Heart left ventricle (tissue), 16 donors: ENCODE measurements around the gene LRP1B. TPM values are rescaled to one million over a fixed set of nuclear protein-coding genes. Genes with fewer than 3 reads are reported as not detected.

ENCODE experiments used
- ATAC-seq, 4 donors: fragments of 200-7000 bp; cut with Tn5 transposase; one replicate each; pipeline ENCODE4 v1.9.1; 2020 to 2022; ENCODE audit warnings: moderate library complexity in 4 of 4, mild to moderate bottlenecking in 3 of 4, moderate number of reproducible peaks in 1 of 4
- DNase-seq, 5 donors: peaks; one replicate each; pipeline ENCODE4 v3.0.0-alpha.2; 2020
- H3K27ac ChIP-seq, 12 donors: fragments of 200-600 bp; sonication (generic) in 4 of 12; one replicate each; pipeline versions ENCODE4 v1.5.0 to v1.8.0; 2016 to 2022; ENCODE audit warnings: mild to moderate bottlenecking in 2 of 12
- H3K27me3 ChIP-seq, 9 donors: fragments of 200-600 bp; sonication (generic) in 2 of 9; one replicate each; pipeline versions ENCODE4 v1.5.1 to v1.8.0; 2016 to 2022; ENCODE audit warnings: mild to moderate bottlenecking in 3 of 9
- H3K36me3 ChIP-seq, 9 donors: fragments of 200-600 bp; sonication (generic) in 2 of 9; one replicate each; pipeline versions ENCODE4 v1.5.0 to v1.8.0; 2018 to 2022; ENCODE audit warnings: mild to moderate bottlenecking in 2 of 9
- H3K4me1 ChIP-seq, 12 donors: fragments of 200-600 bp; sonication (generic) in 4 of 12; one replicate each; pipeline versions ENCODE4 v1.5.0 to v1.8.0; 2016 to 2022; ENCODE audit warnings: mild to moderate bottlenecking in 3 of 12
- H3K4me3 ChIP-seq, 12 donors: fragments of 200-600 bp; sonication (generic) in 4 of 12; one replicate each; pipeline versions ENCODE4 v1.5.0 to v1.8.0; 2017 to 2022; ENCODE audit warnings: mild to moderate bottlenecking in 9 of 12, moderate library complexity in 4 of 12
- H3K9me3 ChIP-seq, 12 donors: fragments of 200-600 bp; sonication (generic) in 4 of 12; one replicate each; pipeline versions ENCODE4 v1.5.0 to v1.8.0; 2016 to 2022; ENCODE audit warnings: mild to moderate bottlenecking in 1 of 12
- POLR2A ChIP-seq, 2 donors: fragments of 450-650 bp; IDR thresholded peaks; one replicate each; pipeline ENCODE4 v1.6.1; 2017; ENCODE audit warnings: antibody characterized with exemption in 2 of 2, mild to moderate bottlenecking in 2 of 2, moderate library complexity in 2 of 2
- WGBS, 4 donors: extraction: QIAGEN DNeasy Blood & Tissue Kit in 2 of 4; methylation state at CpG; one replicate each; pipeline versions ENCODE4 v1.1.5 to v1.1.7; 2013 to 2018; 5-methylcytosine and 5-hydroxymethylcytosine counted together
- intact Hi-C, 10 donors: fragments of 100-400 bp; cut with DNase I; formaldehyde crosslinking; loops; one replicate each; pipeline versions ENCODE4 v1.11.1 to v1.14.2; 2022
- polyA plus RNA-seq, 2 donors: library from polyadenylated mRNA; stranded (reverse); fragments of 200-250 nt; gene quantifications; one replicate each; pipeline ENCODE4 v1.2.3, GENCODE V29; 2013
- total RNA-seq, 9 donors: library from RNA; depleted of rRNA in 2 of 9; stranded (reverse); fragments of >200 nt in 2 of 9; fragmentation: NEBNext Ultra II Directional in 3 of 9; extraction: Animal tissue kit (Norgen Biotek cat#: 25700) in 3 of 9; gene quantifications; one replicate each; pipeline versions ENCODE4 v1.1.0 to v1.2.4, GENCODE V29; 2016 to 2023
- TF ChIP-seq, protein P1 (sequence below), 12 donors: fragments of 200-600 bp; sonication (generic) in 4 of 12; IDR thresholded peaks; one replicate each; pipeline versions ENCODE4 v1.5.0 to v1.8.0; 2018 to 2022; ENCODE audit warnings: antibody characterized with exemption in 12 of 12, mild to moderate bottlenecking in 5 of 12
- donor health status: ischemic (EF 13 %, LVEDD 7.1; RV severe dilation, severe dysfunction).
- donor health status: healthy with polysubstance abuse.
- donor health status: DM: no; HTN: yes; CAD: no.
- donor health status: DM: no; HTN: no; CAD: no.
- donor health status: ischemic (EF 25% LVEDD 6.9; RV normal size, moderate dysfunction).
- donor health status: ischemic (EF 25% LVEDD 5.7; RV mildly dilated, moderate dysfunction).
- donor health status: healthy.
- donor health status: DM: yes; HTN: yes; CAD: no.
- donor health status: ischemic (EF 35%, LVEDD 5.7; RV mildly dilated, moderate dysfunction).
- donor health status: nonischemic (EF 11% LVEDD 7.7; RV severe dilation, severe dysfunction).
- donor health status: DM: yes; HTN: yes; CAD: no.
- donor health status: PGD.
- donor health status: ischemic (EF 29% LVEDD 5.4; RV normal size, mild dysfunction).
- donor health status: nonischemic (EF 23%, LVEDD 6.1; RV moderate dilation, normal function).

Gene LRP1B
- total and polyA plus RNA-seq, 11 donors, result 0.01 to 0.19 (median 0.11) TPM; not detected in 2

DNA sequence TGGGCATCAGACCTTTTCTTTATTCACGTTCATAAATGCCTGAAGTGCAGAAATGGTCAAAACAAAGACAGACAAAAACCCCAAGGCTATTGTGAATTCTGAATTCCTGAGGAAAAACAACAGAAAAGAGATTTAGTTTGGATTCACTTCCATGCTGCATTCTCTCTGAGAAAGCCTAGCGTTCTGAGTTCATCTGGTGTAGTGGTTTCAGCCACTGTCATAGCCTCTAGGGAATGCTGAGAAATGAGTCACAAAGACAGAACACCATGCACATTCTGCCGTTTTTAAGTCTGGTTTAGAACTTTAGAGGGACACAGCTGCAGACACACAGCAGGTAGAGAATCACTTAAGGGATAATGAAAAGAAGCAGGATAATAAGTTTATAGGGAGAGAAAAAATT, 93.8 kb downstream of the LRP1B start:
- no peaks in the 10 kb centered on the region for H3K9me3 ChIP-seq
- H3K36me3 ChIP-seq, result no peaks in the 10 kb centered on the region
- intact Hi-C loops, result no loop called here
- no peak overlapping the region for H3K4me3 ChIP-seq
- H3K4me1 ChIP-seq, result no peaks in the 10 kb centered on the region
- TF ChIP-seq, protein P1, sequence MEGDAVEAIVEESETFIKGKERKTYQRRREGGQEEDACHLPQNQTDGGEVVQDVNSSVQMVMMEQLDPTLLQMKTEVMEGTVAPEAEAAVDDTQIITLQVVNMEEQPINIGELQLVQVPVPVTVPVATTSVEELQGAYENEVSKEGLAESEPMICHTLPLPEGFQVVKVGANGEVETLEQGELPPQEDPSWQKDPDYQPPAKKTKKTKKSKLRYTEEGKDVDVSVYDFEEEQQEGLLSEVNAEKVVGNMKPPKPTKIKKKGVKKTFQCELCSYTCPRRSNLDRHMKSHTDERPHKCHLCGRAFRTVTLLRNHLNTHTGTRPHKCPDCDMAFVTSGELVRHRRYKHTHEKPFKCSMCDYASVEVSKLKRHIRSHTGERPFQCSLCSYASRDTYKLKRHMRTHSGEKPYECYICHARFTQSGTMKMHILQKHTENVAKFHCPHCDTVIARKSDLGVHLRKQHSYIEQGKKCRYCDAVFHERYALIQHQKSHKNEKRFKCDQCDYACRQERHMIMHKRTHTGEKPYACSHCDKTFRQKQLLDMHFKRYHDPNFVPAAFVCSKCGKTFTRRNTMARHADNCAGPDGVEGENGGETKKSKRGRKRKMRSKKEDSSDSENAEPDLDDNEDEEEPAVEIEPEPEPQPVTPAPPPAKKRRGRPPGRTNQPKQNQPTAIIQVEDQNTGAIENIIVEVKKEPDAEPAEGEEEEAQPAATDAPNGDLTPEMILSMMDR (IDR thresholded peaks at IDR 0.05), result no peak
- TF ChIP-seq POLR2A (IDR thresholded peaks at IDR 0.05), result no peak
- WGBS, 4 donors, result 32 to 50% (median 37%) methylated on average over 3 of the region's 3 CpGs
- DNase-seq (no peak), ATAC-seq (no peak)
- H3K27ac ChIP-seq, result no peak overlapping the region
- no peaks in the 10 kb centered on the region for H3K27me3 ChIP-seq

DNA sequence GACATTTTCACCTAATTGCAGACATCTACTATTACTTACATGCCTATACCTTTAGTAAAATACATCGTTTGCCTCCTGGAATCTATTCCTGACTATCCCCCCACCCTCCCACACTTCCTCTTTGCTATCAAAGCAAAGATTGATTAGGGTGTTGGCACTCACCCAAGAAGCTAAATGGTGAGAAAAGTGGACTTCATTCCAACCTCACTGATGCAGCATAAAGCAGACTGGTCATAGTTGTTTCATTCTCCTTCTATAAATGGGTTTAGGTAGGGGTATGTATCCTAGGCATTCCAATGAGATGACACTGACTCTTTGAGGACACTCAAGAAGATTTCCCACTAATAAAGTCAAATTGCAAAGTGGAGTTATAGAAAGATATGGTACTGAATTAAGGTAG, 97.4 kb downstream of the LRP1B start:
- TF ChIP-seq, protein P1 (IDR thresholded peaks at IDR 0.05), result no peak
- no peak for TF ChIP-seq POLR2A (IDR thresholded peaks at IDR 0.05)
- H3K36me3 ChIP-seq, result no peaks in the 10 kb centered on the region
- H3K4me3 ChIP-seq, result no peak overlapping the region
- intact Hi-C loops, result no loop called here
- no peaks in the 10 kb centered on the region for H3K4me1 ChIP-seq
- no peaks in the 10 kb centered on the region for H3K9me3 ChIP-seq
- ATAC-seq (no peak), DNase-seq (no peak)
- H3K27me3 ChIP-seq, result no peaks in the 10 kb centered on the region
- no peak overlapping the region for H3K27ac ChIP-seq
- WGBS, 4 donors, result 10 to 22% (median 18%) methylated on average over 1 of the region's 1 CpG

DNA sequence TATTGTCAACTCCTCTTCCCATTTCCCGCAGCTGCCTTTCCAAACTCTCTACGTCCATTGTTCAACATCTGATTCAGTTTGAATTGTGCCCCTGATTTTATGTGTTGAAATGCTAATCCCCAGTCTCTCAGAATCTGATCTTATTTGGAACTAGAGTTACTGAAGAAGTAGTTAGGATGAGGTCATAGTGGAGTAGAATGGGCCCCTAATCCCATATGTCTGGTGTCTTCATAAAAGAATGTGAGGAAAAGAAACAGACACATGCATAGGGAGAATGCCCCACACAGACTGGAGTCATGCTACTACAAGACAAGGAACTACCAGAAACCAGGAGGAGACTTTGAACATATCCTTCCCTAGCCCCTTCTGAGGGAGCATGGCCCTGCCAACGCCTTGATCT, 99.2 kb downstream of the LRP1B start:
- intact Hi-C loops, result no loop called here
- DNase-seq, result no peak
- ATAC-seq, result no peak
- no peaks in the 10 kb centered on the region for H3K27me3 ChIP-seq
- no peak overlapping the region for H3K4me3 ChIP-seq
- H3K9me3 ChIP-seq, result no peaks in the 10 kb centered on the region
- 52 to 82% (median 78%) methylated on average over 3 of the region's 3 CpGs for WGBS, 4 donors
- no peaks in the 10 kb centered on the region for H3K4me1 ChIP-seq
- H3K36me3 ChIP-seq, result no peaks in the 10 kb centered on the region
- no peak for TF ChIP-seq POLR2A (IDR thresholded peaks at IDR 0.05)
- TF ChIP-seq, protein P1 (IDR thresholded peaks at IDR 0.05), result no peak
- H3K27ac ChIP-seq, result no peak overlapping the region

DNA sequence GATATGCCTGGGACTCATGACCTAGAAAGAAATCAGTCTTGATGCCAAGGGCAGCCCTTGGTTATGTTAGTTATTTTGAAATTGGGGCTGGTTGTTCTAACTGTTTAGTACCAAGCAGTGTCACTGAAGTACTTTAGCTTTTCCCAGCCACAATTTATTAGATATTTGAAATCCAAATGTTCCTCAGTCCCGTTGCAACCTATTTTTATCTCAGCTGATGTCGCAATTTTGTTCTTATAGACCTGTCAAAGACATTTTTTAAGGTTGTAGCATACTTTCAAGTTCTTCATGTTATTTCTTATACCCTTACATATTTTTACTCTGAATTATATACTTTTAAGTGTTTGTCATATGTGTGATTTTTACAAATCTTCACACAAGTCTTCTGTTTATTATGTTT, 100.1 kb downstream of the LRP1B start:
- intact Hi-C loops, result no loop called here
- Histone ChIP-seq H3K4me3 (no peak overlapping the region), H3K9me3 (no peaks in the 10 kb centered on the region), H3K4me1 (no peaks in the 10 kb centered on the region), H3K27me3 (no peaks in the 10 kb centered on the region), H3K27ac (no peak overlapping the region), H3K36me3 (no peaks in the 10 kb centered on the region)
- no peak for ATAC-seq
- TF ChIP-seq, protein P1 (IDR thresholded peaks at IDR 0.05), result no peak
- WGBS, 4 donors, result 52 to 62% (median 56%) methylated on average over 2 of the region's 2 CpGs
- no peak for DNase-seq
